Keratinocyte (primary cell): ENCODE results near the gene KRT84. TPM values are rescaled to one million over a fixed set of nuclear protein-coding genes. Genes with fewer than 3 reads are reported as not detected.

ENCODE experiments used
- DNase-seq: peaks from one replicate; pipeline ENCODE4 v3.0.0-alpha.2; 2011; ENCODE audit warnings: low read depth, missing footprints, low spot score
- FAIRE-seq: peaks from 2 replicates; lab custom pipeline; 2011; peaks lifted over from hg19 to GRCh38; lab: Jason Lieb, UNC
- H2AFZ ChIP-seq: 2 replicates; pipeline ENCODE4 v1.6.0; 2012; ENCODE audit warnings: low read length, control low read depth, inconsistent platforms; ENCODE audit not compliant: control insufficient read depth
- H3K27ac ChIP-seq: 2 replicates; pipeline ENCODE4 v1.5.1; 2011; ENCODE audit warnings: low read length; ENCODE audit not compliant: control insufficient read depth, insufficient read depth
- H3K27me3 ChIP-seq: 3 replicates; pipeline ENCODE4 v1.6.0; 2011; ENCODE audit warnings: low read length; ENCODE audit not compliant: control insufficient read depth, insufficient read depth; ENCODE audit errors: extremely low read depth
- H3K36me3 ChIP-seq, 2 experiments: 2 replicates in 1 of 2; 3 replicates in 1 of 2; pipeline ENCODE4 v1.5.1; 2011; ENCODE audit warnings: low read length in 2 of 2, mild to moderate bottlenecking in 1 of 2; ENCODE audit not compliant: control insufficient read depth in 2 of 2, insufficient read depth in 2 of 2; ENCODE audit errors: extremely low read depth in 1 of 2
- H3K4me1 ChIP-seq: 3 replicates; pipeline ENCODE4 v1.5.1; 2011; ENCODE audit warnings: low read length; ENCODE audit not compliant: control insufficient read depth, insufficient read depth; ENCODE audit errors: extremely low read depth
- H3K4me2 ChIP-seq: 3 replicates; pipeline ENCODE4 v1.6.0; 2011; ENCODE audit warnings: low read depth, low read length; ENCODE audit not compliant: control insufficient read depth, insufficient read depth; ENCODE audit errors: extremely low read depth
- H3K4me3 ChIP-seq, 3 experiments: fragments of 200-600 bp in 1 of 3; sonication (generic) in 1 of 3; 2 replicates in 2 of 3; 3 replicates in 1 of 3; pipeline ENCODE4 v1.5.1; 2011 to 2016; ENCODE audit warnings: low read length in 3 of 3, mild to moderate bottlenecking in 3 of 3, control low read depth in 2 of 3, inconsistent platforms in 1 of 3, low read depth in 1 of 3, mixed read lengths in 1 of 3, mixed run types in 1 of 3, moderate library complexity in 1 of 3; ENCODE audit not compliant: control insufficient read depth in 2 of 3, insufficient read depth in 2 of 3; ENCODE audit errors: extremely low read depth in 1 of 3
- H3K79me2 ChIP-seq: 2 replicates; pipeline ENCODE4 v1.6.0; 2012; ENCODE audit warnings: low read length; ENCODE audit not compliant: control insufficient read depth, insufficient read depth
- H3K9ac ChIP-seq: 3 replicates; pipeline ENCODE4 v1.6.0; 2011; ENCODE audit warnings: low read length; ENCODE audit not compliant: control insufficient read depth, insufficient read depth; ENCODE audit errors: extremely low read depth
- H3K9me1 ChIP-seq: 3 replicates; pipeline ENCODE4 v1.6.0; 2011; ENCODE audit warnings: low read length; ENCODE audit not compliant: control insufficient read depth, insufficient read depth; ENCODE audit errors: extremely low read depth
- H3K9me3 ChIP-seq: 2 replicates; pipeline ENCODE4 v1.5.1; 2012; ENCODE audit warnings: low read depth, low read length; ENCODE audit not compliant: control insufficient read depth
- H4K20me1 ChIP-seq: 3 replicates; pipeline ENCODE4 v1.6.0; 2011; ENCODE audit warnings: low read length; ENCODE audit not compliant: control insufficient read depth, insufficient read depth; ENCODE audit errors: extremely low read depth
- CTCF ChIP-seq, 3 experiments: IDR thresholded peaks in 1 of 3; conservative IDR thresholded peaks in 1 of 3; optimal IDR thresholded peaks in 1 of 3; 2 replicates in 2 of 3; 3 replicates in 1 of 3; pipeline versions ENCODE3 to v1.5.1; 2011; ENCODE audit warnings: low read length in 3 of 3, mild to moderate bottlenecking in 3 of 3, moderate library complexity in 2 of 3, control low read depth in 1 of 3, inconsistent platforms in 1 of 3; ENCODE audit not compliant: insufficient read depth in 2 of 3; ENCODE audit errors: extremely low read depth in 1 of 3
- EZH2 ChIP-seq: IDR thresholded peaks from one replicate; pipeline ENCODE4 v1.6.1; 2012; ENCODE audit warnings: inconsistent platforms, mild to moderate bottlenecking, low read length, moderate library complexity
- dilution Hi-C: fragments of 300-500 bp; cut with MboI; formaldehyde crosslinking; loops from one replicate; pipeline ENCODE4 v1.7.0; 2020; ENCODE audit warnings: low sequenced_read_pairs; ENCODE audit not compliant: extremely low pct_ligation_motif_present
- polyA plus RNA-seq, 5 experiments: library from polyadenylated mRNA; depleted of rRNA in 3 of 5; stranded (reverse) in 3 of 5; stranded (forward) in 1 of 5; unstranded in 1 of 5; fragments of >200 nt; gene quantifications; 1 replicate in 1 of 5; 2 replicates in 3 of 5; 3 replicates in 1 of 5; pipeline versions ENCODE4 v1.2.1 to v1.2.3, GENCODE V29; 2011 to 2012; ENCODE audit warnings: missing spikeins in 2 of 5, low read depth in 1 of 5, low replicate concordance in 1 of 5

Gene KRT84
- polyA plus RNA-seq, 1 donor (not counting 4 experiments of a cell fraction or from before 2014, with no cell fraction given), result 0.10 TPM

- no peak overlapping the region for H3K9ac ChIP-seq
- no peaks in the 10 kb centered on the region for H4K20me1 ChIP-seq
- TF ChIP-seq CTCF (optimal IDR thresholded peaks at IDR 0.05 in 1 of 3, IDR thresholded peaks at IDR 0.05 in 1 of 3, conservative IDR thresholded peaks at IDR 0.05 in 1 of 3; ENCODE audit: extremely low read depth in 1 of 3, insufficient read depth in 2 of 3, low read length in 3 of 3) (peak in 1 of 3 experiments; percentile 10), EZH2 (no peak)
- H3K9me3 ChIP-seq, result no peaks in the 10 kb centered on the region
- peak; percentile 15 for DNase-seq
- H3K9me1 ChIP-seq, result no peaks in the 10 kb centered on the region
- peaks cover 12% of the 10 kb centered on the region for H3K4me1 ChIP-seq
- no peak overlapping the region for H3K4me3 ChIP-seq
- H3K27ac ChIP-seq, result no peak overlapping the region
- dilution Hi-C loops, result no loop called here
- H3K79me2 ChIP-seq, result no peaks in the 10 kb centered on the region
- H3K27me3 ChIP-seq, result peaks cover 3% of the 10 kb centered on the region
- FAIRE-seq, result peak; percentile 87
- no peaks in the 10 kb centered on the region for H3K36me3 ChIP-seq
- H2AFZ ChIP-seq, result peak overlapping the region; percentile 42
- H3K4me2 ChIP-seq, result peak overlapping the region; percentile 40
Observed at GRCh38 chr12:52338241-52338960, 47.1 kb downstream of the KRT84 start.

GRCh38 chr12:52337054-52337453, 48.4 kb downstream of the KRT84 start:
- DNase-seq (no peak), FAIRE-seq (peak; percentile 81)
- no peaks in the 10 kb centered on the region for H3K9me3 ChIP-seq
- H3K79me2 ChIP-seq, result no peaks in the 10 kb centered on the region
- dilution Hi-C loops, result no loop called here
- no peak overlapping the region for H3K4me3 ChIP-seq
- no peaks in the 10 kb centered on the region for H3K36me3 ChIP-seq
- H3K9ac ChIP-seq, result no peak overlapping the region
- no peak for TF ChIP-seq EZH2
- no peak for TF ChIP-seq CTCF (optimal IDR thresholded peaks at IDR 0.05 in 1 of 3, IDR thresholded peaks at IDR 0.05 in 1 of 3, conservative IDR thresholded peaks at IDR 0.05 in 1 of 3; ENCODE audit: extremely low read depth in 1 of 3, insufficient read depth in 2 of 3, low read length in 3 of 3)
- H3K4me1 ChIP-seq, result peaks cover 12% of the 10 kb centered on the region
- no peaks in the 10 kb centered on the region for H4K20me1 ChIP-seq
- H3K9me1 ChIP-seq, result no peaks in the 10 kb centered on the region
- H3K4me2 ChIP-seq, result no peak overlapping the region
- no peak overlapping the region for H3K27ac ChIP-seq
- H2AFZ ChIP-seq, result no peak overlapping the region
- H3K27me3 ChIP-seq, result no peaks in the 10 kb centered on the region
